GM12801 (cell line): ENCODE data around the gene FILIP1.

Experiments
- CTCF ChIP-seq: IDR thresholded peaks from one replicate; pipeline ENCODE4 v1.5.1; 2011; ENCODE audit warnings: control low read depth; ENCODE audit not compliant: insufficient read length; ENCODE audit errors: extremely low read depth

The FILIP1 gene

GRCh38 chr6:75326557-75327258 lies 166.9 kb downstream of the FILIP1 start:
- no peak for TF ChIP-seq CTCF

- TF ChIP-seq CTCF: no peak
Measured at GRCh38 chr6:75318900-75319299, 174.7 kb downstream of the FILIP1 start.

GRCh38 chr6:75317503-75318206 lies 175.9 kb downstream of the FILIP1 start:
- no peak for TF ChIP-seq CTCF

- TF ChIP-seq CTCF: no peak
Measured at GRCh38 chr6:75315978-75316377, 177.6 kb downstream of the FILIP1 start.

GRCh38 chr6:75308250-75308988 lies 185.2 kb downstream of the FILIP1 start:
- TF ChIP-seq CTCF: no peak

- no peak for TF ChIP-seq CTCF
Measured at GRCh38 chr6:75307364-75308004, 186.1 kb downstream of the FILIP1 start.

GRCh38 chr6:75306064-75306463 lies 187.5 kb downstream of the FILIP1 start:
- no peak for TF ChIP-seq CTCF
